Neural cell (in vitro differentiated cells): Measurements from ENCODE around the gene ARHGAP29. TPM values are rescaled to one million over a fixed set of nuclear protein-coding genes. Genes with fewer than 3 reads are reported as not detected.

Source experiments
- H2AFZ ChIP-seq: fragments of 200-600, 300-800 bp; sonication (generic), shearing (Covaris generic); 2 replicates; pipeline ENCODE4 v1.6.0; 2014; ENCODE audit warnings: low read depth, mild to moderate bottlenecking, antibody characterized with exemption, low read length, moderate library complexity
- H3F3A ChIP-seq: fragments of 200-600 bp; shearing (Covaris generic); 2 replicates; pipeline ENCODE4 v1.6.1; 2016; ENCODE audit warnings: mild to moderate bottlenecking, moderate library complexity, mixed read lengths, antibody characterized with exemption, low read length; ENCODE audit not compliant: insufficient read depth, poor library complexity, severe bottlenecking
- H3K27ac ChIP-seq: fragments of 200-600, 300-800 bp; sonication (generic), shearing (Covaris generic); 2 replicates; pipeline ENCODE4 v1.5.1; 2014; ENCODE audit warnings: mild to moderate bottlenecking, low read length, moderate library complexity
- H3K27me3 ChIP-seq: fragments of 300-800, 200-600 bp; sonication (generic), shearing (Covaris generic); 2 replicates; pipeline ENCODE4 v1.6.0; 2014; ENCODE audit warnings: mild to moderate bottlenecking, low read depth, low read length, moderate library complexity; ENCODE audit not compliant: insufficient read depth
- H3K36me3 ChIP-seq: fragments of 300-800, 200-600 bp; sonication (generic), shearing (Covaris generic); 2 replicates; pipeline ENCODE4 v1.5.1; 2014; ENCODE audit warnings: mild to moderate bottlenecking, antibody characterized with exemption, low read length, moderate library complexity; ENCODE audit not compliant: insufficient read depth
- H3K4me2 ChIP-seq: fragments of 300-800, 200-600 bp; sonication (generic), shearing (Covaris generic); 2 replicates; pipeline ENCODE4 v1.6.0; 2014; ENCODE audit warnings: mild to moderate bottlenecking, low read length
- H3K4me3 ChIP-seq: fragments of 300-800, 200-600 bp; sonication (generic), shearing (Covaris generic); 2 replicates; pipeline ENCODE4 v1.5.1; 2014; ENCODE audit warnings: mild to moderate bottlenecking, low read length, moderate library complexity
- H3K79me2 ChIP-seq: fragments of 200-600 bp; shearing (Covaris generic); replicated peaks from 2 replicates; pipeline ENCODE4 v1.6.0; 2014; ENCODE audit warnings: mild to moderate bottlenecking, low read length, moderate library complexity; ENCODE audit not compliant: insufficient read depth
- H3K9ac ChIP-seq: fragments of 300-800, 200-600 bp; sonication (generic), shearing (Covaris generic); 2 replicates; pipeline ENCODE4 v1.6.1; 2016; ENCODE audit warnings: mild to moderate bottlenecking, low read length, mixed read lengths
- H3K9me2 ChIP-seq: fragments of 200-600 bp; shearing (Covaris generic); 2 replicates; pipeline ENCODE4 v1.6.1; 2016; ENCODE audit warnings: mild to moderate bottlenecking, low read length, mixed read lengths; ENCODE audit not compliant: insufficient read depth
- H3K9me3 ChIP-seq: fragments of 200-600, 300-800 bp; sonication (generic), shearing (Covaris generic); 2 replicates; pipeline ENCODE4 v1.6.1; 2016; ENCODE audit warnings: mild to moderate bottlenecking, mixed run types, low read length, moderate library complexity, mixed read lengths
- H4K20me1 ChIP-seq: fragments of 200-600 bp; shearing (Covaris generic); 2 replicates; pipeline ENCODE4 v1.6.1; 2016; ENCODE audit warnings: mild to moderate bottlenecking, mixed run types; ENCODE audit not compliant: insufficient read depth
- CTCF ChIP-seq: fragments of 450-650 bp; IDR thresholded peaks from 2 replicates; pipeline ENCODE4 v1.5.1; 2014; ENCODE audit warnings: antibody characterized with exemption, mild to moderate bottlenecking, moderate library complexity; ENCODE audit not compliant: poor library complexity, severe bottlenecking
- EP300 ChIP-seq: fragments of 450-650 bp; conservative IDR thresholded peaks from 2 replicates; pipeline ENCODE4 v1.6.1; 2014; ENCODE audit warnings: antibody characterized with exemption, mild to moderate bottlenecking, moderate library complexity; ENCODE audit not compliant: poor library complexity, severe bottlenecking
- EZH2 ChIP-seq: fragments of 200-600, 300-800 bp; shearing (Covaris generic), sonication (generic); IDR thresholded peaks from 2 replicates; pipeline ENCODE4 v1.6.1; 2014; ENCODE audit warnings: antibody characterized with exemption, low read length, borderline replicate concordance, mild to moderate bottlenecking; ENCODE audit not compliant: insufficient read depth, poor library complexity, severe bottlenecking
- MXI1 ChIP-seq: fragments of 450-650 bp; conservative IDR thresholded peaks from 2 replicates; pipeline ENCODE4 v1.6.1; 2014; ENCODE audit warnings: antibody characterized with exemption, mild to moderate bottlenecking; ENCODE audit not compliant: poor library complexity, severe bottlenecking
- POLR2AphosphoS5 ChIP-seq: IDR thresholded peaks from 2 replicates; pipeline ENCODE4 v1.6.1; 2012
- RAD21 ChIP-seq: fragments of 450-650 bp; conservative IDR thresholded peaks from 2 replicates; pipeline ENCODE4 v1.6.1; 2014; ENCODE audit warnings: antibody characterized with exemption, mild to moderate bottlenecking, moderate library complexity
- SMC3 ChIP-seq: fragments of 450-650 bp; conservative IDR thresholded peaks from 2 replicates; pipeline ENCODE4 v1.6.1; 2014; ENCODE audit warnings: antibody characterized with exemption, mild to moderate bottlenecking, moderate library complexity; ENCODE audit not compliant: poor library complexity
- TAF1 ChIP-seq: IDR thresholded peaks from 2 replicates; pipeline ENCODE4 v1.6.1; 2012; ENCODE audit warnings: low read depth
- polyA plus RNA-seq: library from polyadenylated mRNA; depleted of rRNA; stranded (reverse); fragments of >200 nt; gene quantifications from 2 replicates; pipeline ENCODE4 v1.2.3, GENCODE V29; 2014
- TF ChIP-seq, protein P1 (sequence below): IDR thresholded peaks from 2 replicates; pipeline ENCODE4 v1.6.1; 2012; ENCODE audit warnings: borderline replicate concordance

The ARHGAP29 gene
- polyA plus RNA-seq, 1 donor from 2014 or later: 1.2 TPM

DNA sequence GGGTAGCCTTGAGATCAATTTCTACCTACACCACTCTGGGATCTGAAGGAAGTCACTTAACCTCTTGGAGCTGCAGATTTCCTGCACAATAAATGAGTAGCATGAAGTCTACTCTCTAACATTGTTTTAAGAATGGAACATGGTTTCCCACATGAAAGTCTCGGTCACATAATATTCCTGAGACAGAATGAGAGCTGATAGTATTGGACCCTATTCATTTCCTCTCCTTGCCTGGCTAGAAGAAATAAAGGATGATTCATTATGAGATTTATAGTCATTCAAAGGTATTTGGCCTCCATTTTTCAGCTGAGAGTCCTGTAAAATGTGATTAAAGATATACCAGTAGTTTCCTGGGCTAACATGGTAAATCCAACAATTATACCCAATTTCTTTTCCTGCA is 56.7 kb downstream of the ARHGAP29 start:
- no peaks in the 10 kb centered on the region for H3K79me2 ChIP-seq
- no peak overlapping the region for H3K4me3 ChIP-seq
- no peaks in the 10 kb centered on the region for H3K36me3 ChIP-seq
- H3K9me3 ChIP-seq: no peaks in the 10 kb centered on the region
- no peaks in the 10 kb centered on the region for H3K27me3 ChIP-seq
- no peak overlapping the region for H3K27ac ChIP-seq
- no peaks in the 10 kb centered on the region for H3K9me2 ChIP-seq
- no peak overlapping the region for H3K9ac ChIP-seq
- no peaks in the 10 kb centered on the region for H3F3A ChIP-seq
- H4K20me1 ChIP-seq: no peaks in the 10 kb centered on the region
- no peak overlapping the region for H3K4me2 ChIP-seq
- TF ChIP-seq POLR2AphosphoS5 (no peak), MXI1 (no peak), RAD21 (no peak), EP300 (no peak), CTCF (no peak), EZH2 (no peak), TAF1 (no peak), SMC3 (no peak)
- TF ChIP-seq, protein P1, sequence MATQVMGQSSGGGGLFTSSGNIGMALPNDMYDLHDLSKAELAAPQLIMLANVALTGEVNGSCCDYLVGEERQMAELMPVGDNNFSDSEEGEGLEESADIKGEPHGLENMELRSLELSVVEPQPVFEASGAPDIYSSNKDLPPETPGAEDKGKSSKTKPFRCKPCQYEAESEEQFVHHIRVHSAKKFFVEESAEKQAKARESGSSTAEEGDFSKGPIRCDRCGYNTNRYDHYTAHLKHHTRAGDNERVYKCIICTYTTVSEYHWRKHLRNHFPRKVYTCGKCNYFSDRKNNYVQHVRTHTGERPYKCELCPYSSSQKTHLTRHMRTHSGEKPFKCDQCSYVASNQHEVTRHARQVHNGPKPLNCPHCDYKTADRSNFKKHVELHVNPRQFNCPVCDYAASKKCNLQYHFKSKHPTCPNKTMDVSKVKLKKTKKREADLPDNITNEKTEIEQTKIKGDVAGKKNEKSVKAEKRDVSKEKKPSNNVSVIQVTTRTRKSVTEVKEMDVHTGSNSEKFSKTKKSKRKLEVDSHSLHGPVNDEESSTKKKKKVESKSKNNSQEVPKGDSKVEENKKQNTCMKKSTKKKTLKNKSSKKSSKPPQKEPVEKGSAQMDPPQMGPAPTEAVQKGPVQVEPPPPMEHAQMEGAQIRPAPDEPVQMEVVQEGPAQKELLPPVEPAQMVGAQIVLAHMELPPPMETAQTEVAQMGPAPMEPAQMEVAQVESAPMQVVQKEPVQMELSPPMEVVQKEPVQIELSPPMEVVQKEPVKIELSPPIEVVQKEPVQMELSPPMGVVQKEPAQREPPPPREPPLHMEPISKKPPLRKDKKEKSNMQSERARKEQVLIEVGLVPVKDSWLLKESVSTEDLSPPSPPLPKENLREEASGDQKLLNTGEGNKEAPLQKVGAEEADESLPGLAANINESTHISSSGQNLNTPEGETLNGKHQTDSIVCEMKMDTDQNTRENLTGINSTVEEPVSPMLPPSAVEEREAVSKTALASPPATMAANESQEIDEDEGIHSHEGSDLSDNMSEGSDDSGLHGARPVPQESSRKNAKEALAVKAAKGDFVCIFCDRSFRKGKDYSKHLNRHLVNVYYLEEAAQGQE: no peak
- H2AFZ ChIP-seq: no peak overlapping the region

DNA sequence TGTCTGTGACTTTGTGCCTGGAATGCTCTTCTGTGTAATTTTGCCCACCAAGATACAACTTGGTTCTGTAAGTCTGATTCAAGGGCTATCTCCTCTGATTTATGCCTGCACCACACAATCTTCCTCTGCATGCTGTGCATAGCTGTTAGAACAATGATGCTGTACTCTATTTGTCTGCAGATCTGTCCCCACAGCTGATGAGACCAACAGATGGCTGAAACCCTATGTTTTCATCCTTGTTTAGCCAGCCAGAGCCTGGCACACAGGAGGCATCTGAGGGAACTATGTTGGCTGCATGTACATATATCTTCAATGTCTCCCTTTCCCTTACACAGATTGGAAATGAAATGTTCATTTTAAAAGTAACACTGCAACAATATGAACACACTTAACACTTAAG is 58.5 kb downstream of the ARHGAP29 start:
- no peaks in the 10 kb centered on the region for H4K20me1 ChIP-seq
- no peak overlapping the region for H2AFZ ChIP-seq
- no peaks in the 10 kb centered on the region for H3K27me3 ChIP-seq
- H3K36me3 ChIP-seq: no peaks in the 10 kb centered on the region
- no peaks in the 10 kb centered on the region for H3F3A ChIP-seq
- no peak overlapping the region for H3K4me3 ChIP-seq
- H3K9me3 ChIP-seq: no peaks in the 10 kb centered on the region
- H3K4me2 ChIP-seq: no peak overlapping the region
- H3K9ac ChIP-seq: no peak overlapping the region
- TF ChIP-seq SMC3: no peak
- no peak for TF ChIP-seq EZH2
- no peak for TF ChIP-seq EP300
- TF ChIP-seq MXI1: no peak
- TF ChIP-seq, protein P1: no peak
- H3K27ac ChIP-seq: no peak overlapping the region
- no peaks in the 10 kb centered on the region for H3K79me2 ChIP-seq
- no peaks in the 10 kb centered on the region for H3K9me2 ChIP-seq
